C4-2B (cell line): Measurements from ENCODE around the gene KCNQ5.

Experiments used
- ZFX ChIP-seq: fragments of 450-650 bp; IDR thresholded peaks from 2 replicates; pipeline ENCODE4 v1.6.1; 2017
- TF ChIP-seq, protein P1 (sequence below): fragments of 450-650 bp; conservative IDR thresholded peaks from 2 replicates; pipeline ENCODE4 v1.5.1; 2017; ENCODE audit warnings: mild to moderate bottlenecking

DNA sequence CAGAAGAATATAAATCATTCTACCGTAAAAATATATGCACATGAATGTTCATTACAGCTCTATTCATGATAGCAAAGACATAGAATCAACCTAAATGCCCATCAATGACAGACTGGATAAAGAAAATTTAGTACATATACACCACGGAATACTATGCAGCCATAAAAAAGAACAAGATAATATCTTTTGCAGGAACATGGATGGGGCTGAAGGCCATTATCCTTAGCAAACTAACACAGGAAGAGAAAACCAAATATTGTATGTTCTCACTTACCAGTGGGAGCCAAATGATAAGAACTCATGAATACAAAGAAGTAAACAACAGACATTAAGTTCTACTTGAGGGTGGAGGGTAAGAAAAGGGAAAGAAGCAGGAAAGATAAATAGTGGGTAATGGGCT lies 595.0 kb downstream of the KCNQ5 start:
- TF ChIP-seq, protein P1, sequence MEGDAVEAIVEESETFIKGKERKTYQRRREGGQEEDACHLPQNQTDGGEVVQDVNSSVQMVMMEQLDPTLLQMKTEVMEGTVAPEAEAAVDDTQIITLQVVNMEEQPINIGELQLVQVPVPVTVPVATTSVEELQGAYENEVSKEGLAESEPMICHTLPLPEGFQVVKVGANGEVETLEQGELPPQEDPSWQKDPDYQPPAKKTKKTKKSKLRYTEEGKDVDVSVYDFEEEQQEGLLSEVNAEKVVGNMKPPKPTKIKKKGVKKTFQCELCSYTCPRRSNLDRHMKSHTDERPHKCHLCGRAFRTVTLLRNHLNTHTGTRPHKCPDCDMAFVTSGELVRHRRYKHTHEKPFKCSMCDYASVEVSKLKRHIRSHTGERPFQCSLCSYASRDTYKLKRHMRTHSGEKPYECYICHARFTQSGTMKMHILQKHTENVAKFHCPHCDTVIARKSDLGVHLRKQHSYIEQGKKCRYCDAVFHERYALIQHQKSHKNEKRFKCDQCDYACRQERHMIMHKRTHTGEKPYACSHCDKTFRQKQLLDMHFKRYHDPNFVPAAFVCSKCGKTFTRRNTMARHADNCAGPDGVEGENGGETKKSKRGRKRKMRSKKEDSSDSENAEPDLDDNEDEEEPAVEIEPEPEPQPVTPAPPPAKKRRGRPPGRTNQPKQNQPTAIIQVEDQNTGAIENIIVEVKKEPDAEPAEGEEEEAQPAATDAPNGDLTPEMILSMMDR: no peak
- no peak for TF ChIP-seq ZFX
